K562 (cell line): ENCODE data around the gene ZNF276. TPM values are rescaled to one million over a fixed set of nuclear protein-coding genes. Genes with fewer than 3 reads are reported as not detected.

Source experiments
- BMI1 ChIP-seq: fragments of 150-350 bp; IDR thresholded peaks from 2 replicates; pipeline ENCODE4 v1.6.1; 2014; ENCODE audit warnings: low read length
- CBX3 ChIP-seq, 2 experiments: IDR thresholded peaks; 1 replicate in 1 of 2; 2 replicates in 1 of 2; pipeline ENCODE4 v1.6.1; 2012; ENCODE audit warnings: inconsistent platforms in 2 of 2, low read length in 2 of 2, borderline replicate concordance in 1 of 2, control low read depth in 1 of 2
- FIP1L1 ChIP-seq: fragments of 200-400 bp; formaldehyde crosslinking; IDR thresholded peaks from 2 replicates; pipeline ENCODE4 v1.6.1; 2018; ENCODE audit warnings: mild to moderate bottlenecking, low read depth, low read length; ENCODE audit not compliant: poor library complexity, severe bottlenecking
- HEY1 ChIP-seq: fragments of 250-450 bp; sonication (Bioruptor Pico); IDR thresholded peaks from 2 replicates; pipeline ENCODE4 v1.5.0; 2020; ENCODE audit warnings: mild to moderate bottlenecking, moderate library complexity, borderline replicate concordance
- JUND ChIP-seq, 2 experiments: IDR thresholded peaks; 2 replicates in 1 of 2; 3 replicates in 1 of 2; pipeline ENCODE4 v1.6.1; 2011; ENCODE audit warnings: borderline replicate concordance in 2 of 2, low read depth in 2 of 2, low read length in 2 of 2, improper control_type of control experiment in 1 of 2, missing biosample characterization in 1 of 2, missing genetic modification characterization in 1 of 2, missing genetic modification reagents in 1 of 2
- KDM4B ChIP-seq, 2 experiments: fragments of 450-650 bp in 1 of 2; sonication (generic) in 1 of 2; IDR thresholded peaks; 2 replicates each; pipeline ENCODE4 v1.6.1; 2016 to 2017; ENCODE audit warnings: borderline replicate concordance in 2 of 2, antibody characterized with exemption in 1 of 2, low read depth in 1 of 2, mild to moderate bottlenecking in 1 of 2
- KLF1 ChIP-seq: fragments of 450-650 bp; IDR thresholded peaks from 2 replicates; pipeline ENCODE4 v1.6.1; 2016; ENCODE audit warnings: missing genetic modification characterization, missing compliant biosample characterization
- MAZ ChIP-seq, 2 experiments: fragments of 450-650 bp in 1 of 2; sonication (generic) in 1 of 2; formaldehyde crosslinking; IDR thresholded peaks in 1 of 2; conservative IDR thresholded peaks in 1 of 2; 2 replicates each; pipeline versions ENCODE4 v1.4.0 to v1.5.0; 2020; ENCODE audit warnings: mild to moderate bottlenecking in 1 of 2, missing genetic modification reagents in 1 of 2
- NRF1 ChIP-seq, 2 experiments: fragments of 450-650 bp; IDR thresholded peaks in 1 of 2; conservative IDR thresholded peaks in 1 of 2; 2 replicates each; pipeline ENCODE4 v1.6.1; 2014; ENCODE audit warnings: mild to moderate bottlenecking in 2 of 2
- SAP30 ChIP-seq: fragments of 200-600 bp; sonication (generic); IDR thresholded peaks from 2 replicates; pipeline ENCODE4 v1.6.1; 2012; ENCODE audit warnings: borderline replicate concordance, low read depth, mild to moderate bottlenecking, moderate library complexity, low read length, control low read depth, inconsistent platforms; ENCODE audit not compliant: insufficient read depth, poor library complexity, severe bottlenecking
- SP2 ChIP-seq: IDR thresholded peaks from 2 replicates; pipeline ENCODE4 v1.6.1; 2011; ENCODE audit warnings: mild to moderate bottlenecking, low read depth, low read length, moderate library complexity; ENCODE audit not compliant: poor library complexity, severe bottlenecking; ENCODE audit errors: extremely low read depth
- polyA plus RNA-seq, 8 experiments: library from polyadenylated mRNA; depleted of rRNA in 4 of 8; stranded (reverse) in 5 of 8; unstranded in 3 of 8; fragments of >200 nt; fragmentation: Nextera tagmentation in 2 of 8; fragmentation: Illumina TruSeq in 1 of 8; extraction: Ambion mirVana in 2 of 8; extraction: Trizol in 1 of 8; gene quantifications; 2 replicates each; pipeline versions ENCODE4 v1.2.1 to v1.2.3, GENCODE V29; 2011 to 2014; ENCODE audit warnings: inconsistent platforms in 1 of 8, missing spikeins in 1 of 8
- total RNA-seq, 7 experiments: library from RNA; depleted of rRNA in 6 of 7; stranded (reverse); fragments of >200 nt in 6 of 7; fragmentation: Illumina TruSeq in 2 of 7; extraction: Trizol in 2 of 7; gene quantifications; 2 replicates each; pipeline versions ENCODE4 v1.2.1 to v1.2.3, GENCODE V29; 2011 to 2021; ENCODE audit warnings: low replicate concordance in 1 of 7
- TF ChIP-seq, protein P1 (sequence below): IDR thresholded peaks from 3 replicates; pipeline ENCODE4 v1.6.1; 2011; ENCODE audit warnings: borderline replicate concordance, mild to moderate bottlenecking, moderate library complexity; ENCODE audit not compliant: insufficient read length; ENCODE audit errors: extremely low read depth
- TF ChIP-seq, protein P2 (sequence below): sonication (generic); formaldehyde crosslinking; IDR thresholded peaks from 2 replicates; pipeline ENCODE4 v1.8.0; 2023; ENCODE audit warnings: mild to moderate bottlenecking, missing genetic modification reagents
- TF ChIP-seq, protein P3 (sequence below), 2 experiments: fragments of 450-650 bp in 1 of 2; sonication (generic) in 1 of 2; formaldehyde crosslinking; conservative IDR thresholded peaks; 2 replicates each; pipeline versions ENCODE4 v1.4.0 to v1.8.1; 2020 to 2022; ENCODE audit warnings: mild to moderate bottlenecking in 1 of 2, missing genetic modification reagents in 1 of 2
- TF ChIP-seq, protein P4 (sequence below): fragments of 250-450 bp; sonication (Bioruptor Pico); IDR thresholded peaks from 2 replicates; pipeline ENCODE4 v1.8.0; 2021; ENCODE audit warnings: borderline replicate concordance, mild to moderate bottlenecking, moderate library complexity; ENCODE audit not compliant: poor library complexity, severe bottlenecking

Gene ZNF276
- total and polyA plus RNA-seq, 9 of the 15 experiments (the other 6 are each of a cell fraction or from before 2014, with no cell fraction given), result 0.49 to 43.9 (median 15.8) TPM

DNA sequence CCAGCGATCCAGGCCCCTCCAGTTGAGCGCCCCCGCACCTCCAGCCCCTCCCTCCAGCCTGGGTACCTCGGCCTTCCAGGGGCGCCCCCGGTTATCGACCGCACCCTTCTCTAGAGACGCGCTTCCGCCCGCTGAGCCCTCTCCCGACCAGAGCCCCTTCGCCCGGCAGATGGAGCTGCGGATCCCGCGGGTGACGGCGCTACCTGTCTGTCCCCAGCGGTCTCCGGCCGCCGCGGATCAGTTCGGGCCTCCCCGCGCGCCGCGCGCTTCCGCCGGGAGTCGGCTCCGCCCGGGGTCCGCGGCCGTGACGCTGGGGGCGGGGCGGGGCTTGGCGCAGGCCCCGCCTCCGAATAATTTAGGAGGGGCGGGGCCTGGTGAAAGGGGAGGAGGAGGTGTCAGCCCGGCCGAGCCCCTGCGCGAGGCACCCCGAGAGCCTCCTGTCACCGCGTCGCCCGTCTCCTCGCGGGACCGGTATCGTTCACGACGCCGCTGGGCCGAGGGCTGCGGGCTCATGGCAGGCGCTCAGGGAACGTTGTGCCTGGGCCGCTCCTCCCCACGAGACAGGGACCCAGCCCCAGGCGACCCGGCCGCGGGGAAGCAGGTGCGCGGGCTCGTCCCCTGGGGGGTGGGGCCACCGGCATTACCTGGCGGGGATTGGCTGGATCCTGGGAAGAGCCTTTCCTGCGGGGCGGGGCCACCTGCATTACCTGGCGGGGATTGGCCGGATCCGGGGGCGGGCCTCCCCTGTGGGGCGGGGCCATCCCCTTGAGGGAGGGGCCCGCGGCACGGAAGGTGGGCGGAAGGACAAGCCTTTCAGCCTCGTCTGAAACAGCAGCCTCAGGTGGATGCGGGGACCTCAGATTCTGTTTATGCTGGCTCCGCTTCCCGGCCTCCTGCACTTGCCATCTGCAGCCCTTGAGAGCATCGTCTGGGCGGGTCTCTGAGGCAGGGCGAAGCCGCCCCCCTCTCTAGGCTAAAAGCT, 19.6 kb upstream of the ZNF276 start, which contains the start of gene SPATA2L (continued):
- no peak for TF ChIP-seq CBX3 (IDR thresholded peaks at IDR 0.05; ENCODE audit: borderline replicate concordance in 1 of 2, low read length in 2 of 2)
- TF ChIP-seq, protein P1, sequence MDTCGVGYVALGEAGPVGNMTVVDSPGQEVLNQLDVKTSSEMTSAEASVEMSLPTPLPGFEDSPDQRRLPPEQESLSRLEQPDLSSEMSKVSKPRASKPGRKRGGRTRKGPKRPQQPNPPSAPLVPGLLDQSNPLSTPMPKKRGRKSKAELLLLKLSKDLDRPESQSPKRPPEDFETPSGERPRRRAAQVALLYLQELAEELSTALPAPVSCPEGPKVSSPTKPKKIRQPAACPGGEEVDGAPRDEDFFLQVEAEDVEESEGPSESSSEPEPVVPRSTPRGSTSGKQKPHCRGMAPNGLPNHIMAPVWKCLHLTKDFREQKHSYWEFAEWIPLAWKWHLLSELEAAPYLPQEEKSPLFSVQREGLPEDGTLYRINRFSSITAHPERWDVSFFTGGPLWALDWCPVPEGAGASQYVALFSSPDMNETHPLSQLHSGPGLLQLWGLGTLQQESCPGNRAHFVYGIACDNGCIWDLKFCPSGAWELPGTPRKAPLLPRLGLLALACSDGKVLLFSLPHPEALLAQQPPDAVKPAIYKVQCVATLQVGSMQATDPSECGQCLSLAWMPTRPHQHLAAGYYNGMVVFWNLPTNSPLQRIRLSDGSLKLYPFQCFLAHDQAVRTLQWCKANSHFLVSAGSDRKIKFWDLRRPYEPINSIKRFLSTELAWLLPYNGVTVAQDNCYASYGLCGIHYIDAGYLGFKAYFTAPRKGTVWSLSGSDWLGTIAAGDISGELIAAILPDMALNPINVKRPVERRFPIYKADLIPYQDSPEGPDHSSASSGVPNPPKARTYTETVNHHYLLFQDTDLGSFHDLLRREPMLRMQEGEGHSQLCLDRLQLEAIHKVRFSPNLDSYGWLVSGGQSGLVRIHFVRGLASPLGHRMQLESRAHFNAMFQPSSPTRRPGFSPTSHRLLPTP, result no peak
- TF ChIP-seq BMI1, result no peak
- TF ChIP-seq SAP30, result peak; percentile 66
- TF ChIP-seq SP2, result no peak
- TF ChIP-seq KLF1 (tag), result peak; percentile 55; the same call in 1 of the 2 replicates
- TF ChIP-seq KDM4B (IDR thresholded peaks at IDR 0.05; ENCODE audit: borderline replicate concordance in 2 of 2, low read depth in 1 of 2), result no peak
- TF ChIP-seq, protein P2, sequence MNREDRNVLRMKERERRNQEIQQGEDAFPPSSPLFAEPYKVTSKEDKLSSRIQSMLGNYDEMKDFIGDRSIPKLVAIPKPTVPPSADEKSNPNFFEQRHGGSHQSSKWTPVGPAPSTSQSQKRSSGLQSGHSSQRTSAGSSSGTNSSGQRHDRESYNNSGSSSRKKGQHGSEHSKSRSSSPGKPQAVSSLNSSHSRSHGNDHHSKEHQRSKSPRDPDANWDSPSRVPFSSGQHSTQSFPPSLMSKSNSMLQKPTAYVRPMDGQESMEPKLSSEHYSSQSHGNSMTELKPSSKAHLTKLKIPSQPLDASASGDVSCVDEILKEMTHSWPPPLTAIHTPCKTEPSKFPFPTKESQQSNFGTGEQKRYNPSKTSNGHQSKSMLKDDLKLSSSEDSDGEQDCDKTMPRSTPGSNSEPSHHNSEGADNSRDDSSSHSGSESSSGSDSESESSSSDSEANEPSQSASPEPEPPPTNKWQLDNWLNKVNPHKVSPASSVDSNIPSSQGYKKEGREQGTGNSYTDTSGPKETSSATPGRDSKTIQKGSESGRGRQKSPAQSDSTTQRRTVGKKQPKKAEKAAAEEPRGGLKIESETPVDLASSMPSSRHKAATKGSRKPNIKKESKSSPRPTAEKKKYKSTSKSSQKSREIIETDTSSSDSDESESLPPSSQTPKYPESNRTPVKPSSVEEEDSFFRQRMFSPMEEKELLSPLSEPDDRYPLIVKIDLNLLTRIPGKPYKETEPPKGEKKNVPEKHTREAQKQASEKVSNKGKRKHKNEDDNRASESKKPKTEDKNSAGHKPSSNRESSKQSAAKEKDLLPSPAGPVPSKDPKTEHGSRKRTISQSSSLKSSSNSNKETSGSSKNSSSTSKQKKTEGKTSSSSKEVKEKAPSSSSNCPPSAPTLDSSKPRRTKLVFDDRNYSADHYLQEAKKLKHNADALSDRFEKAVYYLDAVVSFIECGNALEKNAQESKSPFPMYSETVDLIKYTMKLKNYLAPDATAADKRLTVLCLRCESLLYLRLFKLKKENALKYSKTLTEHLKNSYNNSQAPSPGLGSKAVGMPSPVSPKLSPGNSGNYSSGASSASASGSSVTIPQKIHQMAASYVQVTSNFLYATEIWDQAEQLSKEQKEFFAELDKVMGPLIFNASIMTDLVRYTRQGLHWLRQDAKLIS (CRISPR knock-in tag), result no peak
- TF ChIP-seq MAZ (CRISPR knock-in tag; conservative IDR thresholded peaks at IDR 0.05 in 1 of 2, IDR thresholded peaks at IDR 0.05 in 1 of 2), result peak; percentile 62 to 72
- peak; percentile 23 for TF ChIP-seq FIP1L1
- TF ChIP-seq, protein P3, sequence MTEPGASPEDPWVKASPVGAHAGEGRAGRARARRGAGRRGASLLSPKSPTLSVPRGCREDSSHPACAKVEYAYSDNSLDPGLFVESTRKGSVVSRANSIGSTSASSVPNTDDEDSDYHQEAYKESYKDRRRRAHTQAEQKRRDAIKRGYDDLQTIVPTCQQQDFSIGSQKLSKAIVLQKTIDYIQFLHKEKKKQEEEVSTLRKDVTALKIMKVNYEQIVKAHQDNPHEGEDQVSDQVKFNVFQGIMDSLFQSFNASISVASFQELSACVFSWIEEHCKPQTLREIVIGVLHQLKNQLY (CRISPR knock-in tag; conservative IDR thresholded peaks at IDR 0.05), result no peak
- no peak; the same call in 1 of the 2 replicates for TF ChIP-seq JUND (IDR thresholded peaks at IDR 0.05; ENCODE audit: borderline replicate concordance, low read depth, low read length)
- no peak; the same call in 2 of the 3 replicates for TF ChIP-seq JUND (tag; IDR thresholded peaks at IDR 0.05; ENCODE audit: borderline replicate concordance, low read depth, low read length)
- TF ChIP-seq NRF1 (conservative IDR thresholded peaks at IDR 0.05 in 1 of 2, IDR thresholded peaks at IDR 0.05 in 1 of 2), result peak; percentile 91 to 92
- TF ChIP-seq, protein P4, sequence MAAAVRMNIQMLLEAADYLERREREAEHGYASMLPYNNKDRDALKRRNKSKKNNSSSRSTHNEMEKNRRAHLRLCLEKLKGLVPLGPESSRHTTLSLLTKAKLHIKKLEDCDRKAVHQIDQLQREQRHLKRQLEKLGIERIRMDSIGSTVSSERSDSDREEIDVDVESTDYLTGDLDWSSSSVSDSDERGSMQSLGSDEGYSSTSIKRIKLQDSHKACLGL, result no peak
- no peak for TF ChIP-seq HEY1 (CRISPR knock-in tag)
